Measurements from ENCODE around the gene MAN1A1. TPM values are rescaled to one million over a fixed set of nuclear protein-coding genes. Genes with fewer than 3 reads are reported as not detected.
A peak's percentile ranks its signal among the peaks of the same experiment; 100 is the strongest.

Gene MAN1A1
- total RNA-seq, 1 experiment from 2014 or later: 0.06 TPM

- peaks cover 6% of the 10 kb centered on the region for H3K4me1 ChIP-seq (ENCODE audit: insufficient read depth, low read length, poor library complexity, severe bottlenecking)
- no peak for DNase-seq (ENCODE audit: low spot score)
- intact Hi-C loops (cut with micrococcal nuclease; ENCODE audit: unreplicated experiment): loop anchor here (10.0 kb wide), 1 partner anchor 381 kb away; no protein-coding TSS in a partner anchor
- no peak for TF ChIP-seq EZH2 (IDR thresholded peaks at IDR 0.05; ENCODE audit: borderline replicate concordance, low read depth, low read length, poor library complexity, severe bottlenecking)
- no peak for TF ChIP-seq CTCF (conservative IDR thresholded peaks at IDR 0.05; ENCODE audit: low read depth, low read length)
- H3K27me3 ChIP-seq (replicated peaks; ENCODE audit: insufficient read depth, low read depth, low read length, poor library complexity): peaks cover 92% of the 10 kb centered on the region
- no peak overlapping the region for H3K27ac ChIP-seq (ENCODE audit: low read depth, low read length, poor library complexity, severe bottlenecking)
- POLR2A ChIA-PET (ENCODE audit: low non-redundant PET): no interaction called here
- no peaks in the 10 kb centered on the region for H3K36me3 ChIP-seq (ENCODE audit: insufficient read depth, low read length, poor library complexity, severe bottlenecking)
- H3K4me3 ChIP-seq (ENCODE audit: low read depth, low read length, poor library complexity, severe bottlenecking): no peak overlapping the region
- H3K9me3 ChIP-seq (ENCODE audit: low read depth, low read length, poor library complexity, severe bottlenecking): no peaks in the 10 kb centered on the region
- CTCF ChIA-PET: no interaction called here
- BruUV-seq (replicated peaks): no TSS peak
Observed at GRCh38 chr6:119353696-119354095, 4.1 kb upstream of the MAN1A1 start.

GRCh38 chr6:119352001-119352400 lies 2.4 kb upstream of the MAN1A1 start:
- Histone ChIP-seq H3K4me3 (ENCODE audit: low read depth, low read length, poor library complexity, severe bottlenecking) (no peak overlapping the region), H3K27me3 (replicated peaks; ENCODE audit: insufficient read depth, low read depth, low read length, poor library complexity) (peaks cover 94% of the 10 kb centered on the region), H3K36me3 (ENCODE audit: insufficient read depth, low read length, poor library complexity, severe bottlenecking) (no peaks in the 10 kb centered on the region), H3K4me1 (ENCODE audit: insufficient read depth, low read length, poor library complexity, severe bottlenecking) (peaks cover 6% of the 10 kb centered on the region), H3K9me3 (ENCODE audit: low read depth, low read length, poor library complexity, severe bottlenecking) (no peaks in the 10 kb centered on the region), H3K27ac (ENCODE audit: low read depth, low read length, poor library complexity, severe bottlenecking) (no peak overlapping the region)
- intact Hi-C loops (cut with micrococcal nuclease; ENCODE audit: unreplicated experiment): loop anchor here (10.0 kb wide), 1 partner anchor 383 kb away; no protein-coding TSS in a partner anchor
- BruUV-seq (replicated peaks): no TSS peak
- no peak for DNase-seq (ENCODE audit: low spot score)
- ChIA-PET POLR2A (ENCODE audit: low non-redundant PET) (no interaction called here), CTCF (no interaction called here)
- TF ChIP-seq CTCF (conservative IDR thresholded peaks at IDR 0.05; ENCODE audit: low read depth, low read length) (no peak), EZH2 (IDR thresholded peaks at IDR 0.05; ENCODE audit: borderline replicate concordance, low read depth, low read length, poor library complexity, severe bottlenecking) (no peak)

DNA sequence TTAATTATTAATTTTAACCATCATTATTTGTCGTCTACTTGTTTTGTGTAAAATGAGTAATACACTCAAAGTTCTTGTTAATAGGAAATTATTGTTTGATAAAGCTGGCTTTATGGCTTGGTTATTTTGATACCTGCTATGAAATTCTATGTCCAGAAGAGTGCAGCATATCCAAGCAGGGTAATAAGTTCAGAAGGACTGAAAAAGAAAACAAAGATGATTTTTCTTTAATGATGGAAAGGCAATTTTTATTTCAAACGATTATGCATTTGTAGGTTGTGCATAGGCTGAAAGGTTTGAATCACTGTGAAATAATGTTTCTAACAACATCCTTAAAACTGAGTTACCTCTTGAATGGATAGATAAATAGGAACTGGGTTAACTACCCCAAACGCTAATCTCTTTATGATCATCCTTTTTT lies 1.4 kb upstream of the MAN1A1 start:
- no peaks in the 10 kb centered on the region for H3K36me3 ChIP-seq (ENCODE audit: insufficient read depth, low read length, poor library complexity, severe bottlenecking)
- TF ChIP-seq CTCF (conservative IDR thresholded peaks at IDR 0.05; ENCODE audit: low read depth, low read length): peak; percentile 34; the same call in 1 of the 2 replicates
- no peak for TF ChIP-seq EZH2 (IDR thresholded peaks at IDR 0.05; ENCODE audit: borderline replicate concordance, low read depth, low read length, poor library complexity, severe bottlenecking)
- intact Hi-C loops (cut with micrococcal nuclease; ENCODE audit: unreplicated experiment): loop anchor here (10.0 kb wide), 1 partner anchor 384 kb away; no protein-coding TSS in a partner anchor
- peaks cover 6% of the 10 kb centered on the region for H3K4me1 ChIP-seq (ENCODE audit: insufficient read depth, low read length, poor library complexity, severe bottlenecking)
- peaks cover 96% of the 10 kb centered on the region for H3K27me3 ChIP-seq (replicated peaks; ENCODE audit: insufficient read depth, low read depth, low read length, poor library complexity)
- POLR2A ChIA-PET (ENCODE audit: low non-redundant PET): no interaction called here
- DNase-seq (ENCODE audit: low spot score): peak; percentile 3
- no TSS peak for BruUV-seq (replicated peaks)
- H3K27ac ChIP-seq (ENCODE audit: low read depth, low read length, poor library complexity, severe bottlenecking): no peak overlapping the region
- H3K9me3 ChIP-seq (ENCODE audit: low read depth, low read length, poor library complexity, severe bottlenecking): no peaks in the 10 kb centered on the region
- CTCF ChIA-PET: no interaction called here
- no peak overlapping the region for H3K4me3 ChIP-seq (ENCODE audit: low read depth, low read length, poor library complexity, severe bottlenecking)

Measured in A673 (cell line).